ENCODE data around the gene MPPED2. TPM values are rescaled to one million over a fixed set of nuclear protein-coding genes. Genes with fewer than 3 reads are reported as not detected.

The MPPED2 gene
- total and polyA plus RNA-seq, 2 of the 13 experiments (the other 11 are each of a cell fraction or from before 2014, with no cell fraction given): not detected

- TF ChIP-seq JUN (CRISPR knock-in tag; IDR thresholded peaks at IDR 0.05) (no peak), HOXA5 (CRISPR knock-in tag; IDR thresholded peaks at IDR 0.05) (0 out of 2 replicates have a peak, but pooled peaks have one; percentile 31), TOE1 (CRISPR knock-in tag; IDR thresholded peaks at IDR 0.05) (no peak), ZNF30 (CRISPR knock-in tag; IDR thresholded peaks at IDR 0.05) (no peak), ZNF567 (CRISPR knock-in tag; IDR thresholded peaks at IDR 0.05; ENCODE audit: borderline replicate concordance) (no peak), SRY (CRISPR knock-in tag; IDR thresholded peaks at IDR 0.05) (no peak), ARID2 (CRISPR knock-in tag; IDR thresholded peaks at IDR 0.05; ENCODE audit: borderline replicate concordance) (no peak), ZNF251 (CRISPR knock-in tag; IDR thresholded peaks at IDR 0.05) (no peak), ISL2 (CRISPR knock-in tag; IDR thresholded peaks at IDR 0.05) (peak; percentile 65)
These were observed 97.7 kb downstream of the MPPED2 start (continued) for GRCh38 chr11:30488304-30488998.

- H3K36me3 ChIP-seq (replicated peaks in 1 of 2; ENCODE audit: control insufficient read depth in 1 of 2, insufficient read depth in 2 of 2, low read length in 2 of 2): no peaks in the 10 kb centered on the region
- FAIRE-seq (no peak), ATAC-seq (no peak), DNase-seq (ENCODE audit: low spot score) (no peak)
- in situ Hi-C loops (cut with HindIII; ENCODE audit: extremely low pct_ligation_motif_present, low pct_unique_long_range_greater_than_20kb): no loop called here
- H3K27ac ChIP-seq (ENCODE audit: extremely low read length, insufficient read depth, low read length): no peak overlapping the region
- CTCF ChIA-PET (ENCODE audit: low intra/inter-chr PET ratio, low total read pairs): no interaction called here
- no peaks in the 10 kb centered on the region for H4K20me1 ChIP-seq (ENCODE audit: insufficient read depth, low read length)
- TF ChIP-seq EP300 (IDR thresholded peaks at IDR 0.05; ENCODE audit: low read depth in 2 of 2, low read length in 2 of 2) (no peak), EP300 (CRISPR knock-in tag; IDR thresholded peaks at IDR 0.05; ENCODE audit: borderline replicate concordance) (no peak), ZNF121 (CRISPR knock-in tag; IDR thresholded peaks at IDR 0.05) (peak; percentile 76)
- intact Hi-C loops (cut with micrococcal nuclease; ENCODE audit: unreplicated experiment): no loop called here
- peaks cover 32% of the 10 kb centered on the region for H3K4me1 ChIP-seq (ENCODE audit: insufficient read depth, low read length)
- no peak overlapping the region for H3K4me2 ChIP-seq (ENCODE audit: low read depth, low read length)
- H3K9me3 ChIP-seq (ENCODE audit: low read length): no peaks in the 10 kb centered on the region
- H3K27me3 ChIP-seq (ENCODE audit: control insufficient read depth in 1 of 2, insufficient read depth in 2 of 2, low read length in 2 of 2): no peaks in the 10 kb centered on the region
- no peak overlapping the region for H3K9ac ChIP-seq (ENCODE audit: insufficient read depth, low read depth, low read length)
- no CpG with 5 or more reads among the region's 3 CpGs for WGBS (ENCODE audit: low lambda C conversion rate)
- POLR2A ChIA-PET: no interaction called here
- no peak overlapping the region for H2AFZ ChIP-seq (ENCODE audit: low read length)
- H3K4me3 ChIP-seq (replicated peaks in 1 of 3; ENCODE audit: insufficient read depth in 1 of 3, low read depth in 2 of 3, low read length in 3 of 3): no peak overlapping the region
- H3K79me2 ChIP-seq (ENCODE audit: insufficient read depth, low read length): no peaks in the 10 kb centered on the region
- BruUV-seq (replicated peaks): no TSS peak
These were observed 98.8 kb downstream of the MPPED2 start for GRCh38 chr11:30487200-30487898.
